HG02759 (cell line): ENCODE data around the gene RPL19.

Source experiments
- ATAC-seq: cut with Tn5 transposase; IDR thresholded peaks from one replicate; pipeline ENCODE4 v1.9.1; 2021; ENCODE audit warnings: mild to moderate bottlenecking, moderate library complexity; ENCODE audit not compliant: unreplicated experiment

RPL19 gene

DNA sequence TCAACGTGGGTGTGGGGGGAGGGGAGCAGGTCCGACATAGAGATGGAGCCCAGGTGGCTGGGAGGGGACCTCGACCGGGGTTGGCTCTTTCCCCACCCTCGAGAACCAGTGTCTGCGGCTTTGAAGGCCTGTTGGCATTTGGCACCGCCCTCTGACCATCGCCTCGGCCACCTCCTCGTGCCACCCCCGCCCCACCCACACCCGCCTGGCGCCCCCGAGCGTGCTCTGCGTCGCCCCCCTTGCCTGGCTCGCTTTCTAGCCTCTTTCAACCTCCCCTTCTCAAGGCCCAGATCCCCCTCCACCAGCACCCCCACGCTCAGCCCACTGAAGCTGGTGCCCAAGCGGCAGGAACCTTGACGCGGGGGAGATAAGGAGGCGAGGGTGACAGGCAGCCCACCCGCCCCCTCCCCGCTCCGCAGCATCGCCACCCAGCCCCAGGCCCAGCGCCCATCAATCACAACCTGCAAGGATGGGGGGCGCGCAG lies 3.2 kb upstream of the RPL19 start:
- ATAC-seq, result no peak

DNA sequence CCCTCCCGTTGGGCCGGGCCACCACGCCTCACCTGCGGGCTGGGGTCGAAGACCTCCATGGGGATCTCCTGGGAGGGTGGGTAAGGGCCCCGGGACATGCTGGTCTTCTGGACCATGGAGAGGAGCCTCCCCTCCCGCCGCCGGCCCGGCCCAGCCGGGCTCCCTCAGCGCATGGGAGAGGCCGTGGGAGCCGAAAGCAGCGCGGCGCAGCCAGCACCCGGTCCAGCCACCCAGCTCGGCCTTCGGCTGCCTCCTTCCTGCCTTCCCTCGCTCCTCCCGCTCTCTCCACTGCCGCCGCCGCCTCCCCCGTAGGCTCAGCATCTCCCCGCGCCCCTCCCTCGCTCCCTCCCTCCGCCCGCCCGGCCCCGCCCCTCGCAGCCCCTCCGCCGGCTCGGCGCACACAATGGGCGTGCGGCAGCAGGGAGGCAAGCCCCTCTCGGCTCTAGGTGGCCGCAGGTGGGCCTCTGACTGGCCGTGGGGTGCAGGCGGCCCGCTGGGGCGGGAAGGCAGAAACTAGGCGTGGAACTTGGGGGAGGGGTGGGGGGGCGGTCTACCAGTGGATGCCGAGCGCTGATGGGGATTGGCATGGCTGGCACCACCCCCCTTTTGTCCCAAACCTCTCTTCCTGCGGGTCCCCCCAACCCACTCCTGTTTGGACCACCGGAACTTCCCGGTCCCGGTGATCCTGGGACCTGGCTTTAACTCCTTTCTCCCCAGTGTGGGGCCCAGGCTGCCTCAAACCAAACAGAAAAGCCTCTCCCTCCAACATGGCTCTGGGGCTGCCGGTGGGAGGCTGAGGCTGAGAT lies 2.5 kb upstream of the RPL19 start, which contains the start of gene CACNB1:
CACNB1 (minus strand) TSS at position 290 of the 806 bp plus-strand sequence; CDS start at position 116, 174 bp downstream.
- ATAC-seq, result peak; percentile 42

DNA sequence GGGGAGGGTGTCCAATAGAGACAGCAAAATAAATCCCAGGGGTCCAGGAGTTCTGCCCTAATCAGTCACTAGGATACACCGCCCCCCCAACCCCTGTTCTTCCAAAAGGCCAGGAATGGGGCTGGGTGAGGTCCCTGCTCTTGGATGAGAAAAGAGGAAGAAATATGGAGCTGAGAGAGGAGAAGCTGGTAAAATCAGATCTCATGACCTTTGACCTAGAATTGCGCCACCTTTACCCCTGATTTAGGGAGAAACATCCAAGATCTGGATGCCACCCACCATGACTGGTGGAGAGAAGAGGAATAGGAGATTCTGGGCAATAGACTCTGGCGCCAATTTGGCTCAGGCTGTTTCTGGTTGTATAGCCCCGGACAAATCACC lies 1.9 kb upstream of the RPL19 start:
- ATAC-seq, result no peak

DNA sequence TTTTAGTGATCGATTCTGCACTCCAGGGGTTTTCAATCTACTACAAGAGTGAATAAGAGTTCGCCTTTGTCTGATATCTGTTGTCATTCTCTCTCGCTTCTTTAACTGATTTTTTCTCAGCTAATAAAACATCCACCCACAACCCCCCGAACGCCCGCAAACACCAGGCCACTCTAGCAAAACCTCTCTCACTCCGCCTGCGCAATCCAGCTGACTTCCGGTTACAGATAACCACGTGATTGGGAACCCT lies 338 bp upstream of the RPL19 start:
- peak; percentile 62 for ATAC-seq

DNA sequence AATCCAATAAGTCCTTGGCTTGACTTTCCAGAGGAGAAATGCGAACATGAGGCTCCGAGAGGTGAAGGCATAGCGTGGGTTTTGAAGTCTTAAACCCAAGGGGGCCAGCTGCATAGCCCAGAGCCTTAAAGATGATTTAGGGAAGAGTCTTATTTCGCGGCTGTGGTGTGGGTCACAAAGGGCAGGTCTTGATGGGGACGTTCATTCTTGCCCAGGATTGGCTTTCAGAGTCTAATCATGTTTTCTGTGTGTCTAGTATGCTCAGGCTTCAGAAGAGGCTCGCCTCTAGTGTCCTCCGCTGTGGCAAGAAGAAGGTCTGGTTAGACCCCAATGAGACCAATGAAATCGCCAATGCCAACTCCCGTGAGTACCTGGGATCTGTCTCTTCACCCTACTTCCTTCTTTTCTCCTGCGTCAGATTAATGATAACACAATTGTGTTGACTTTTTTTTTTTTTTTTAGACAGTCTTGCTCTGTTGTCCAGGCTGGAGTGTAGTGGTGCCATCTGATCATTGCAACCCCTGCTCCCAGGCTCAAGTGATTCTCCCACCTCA lies 951 bp downstream of the RPL19 start:
- no peak for ATAC-seq

DNA sequence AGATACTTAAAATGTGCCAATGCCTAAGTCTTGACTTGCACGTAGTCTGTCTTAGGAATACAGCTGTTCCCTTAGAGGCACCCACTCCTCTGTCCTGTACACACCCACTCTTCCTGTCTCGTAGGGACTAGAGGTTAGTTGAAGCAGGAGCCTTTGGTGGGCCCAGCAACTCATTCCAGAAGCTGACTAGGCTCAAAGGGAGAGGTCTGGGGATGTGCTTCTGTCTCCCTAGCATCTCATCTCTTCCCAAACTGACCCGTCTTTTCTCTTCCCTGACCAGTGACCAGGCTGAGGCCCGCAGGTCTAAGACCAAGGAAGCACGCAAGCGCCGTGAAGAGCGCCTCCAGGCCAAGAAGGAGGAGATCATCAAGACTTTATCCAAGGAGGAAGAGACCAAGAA lies 4.2 kb downstream of the RPL19 start:
- ATAC-seq, result no peak

DNA sequence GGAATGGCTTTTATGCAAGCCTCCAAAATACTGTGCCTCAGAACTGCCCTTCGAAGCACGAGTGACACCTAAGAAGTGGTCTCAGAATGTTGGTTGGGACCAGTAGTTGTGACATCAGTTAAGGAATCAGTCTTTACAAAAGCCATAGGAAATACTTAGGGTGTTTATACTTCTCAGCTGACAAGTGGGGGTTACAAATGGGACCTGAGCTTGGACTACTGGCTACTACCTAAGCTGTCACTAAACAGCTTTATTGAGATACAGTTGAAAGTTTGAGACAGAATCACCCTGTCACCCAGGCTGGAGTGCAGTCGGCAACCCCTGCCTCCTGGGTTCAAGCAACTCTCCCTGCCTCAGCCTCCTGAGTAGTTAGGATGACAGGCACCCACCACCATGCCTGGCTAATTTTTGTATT lies 5.0 kb downstream of the RPL19 start:
- no peak for ATAC-seq

DNA sequence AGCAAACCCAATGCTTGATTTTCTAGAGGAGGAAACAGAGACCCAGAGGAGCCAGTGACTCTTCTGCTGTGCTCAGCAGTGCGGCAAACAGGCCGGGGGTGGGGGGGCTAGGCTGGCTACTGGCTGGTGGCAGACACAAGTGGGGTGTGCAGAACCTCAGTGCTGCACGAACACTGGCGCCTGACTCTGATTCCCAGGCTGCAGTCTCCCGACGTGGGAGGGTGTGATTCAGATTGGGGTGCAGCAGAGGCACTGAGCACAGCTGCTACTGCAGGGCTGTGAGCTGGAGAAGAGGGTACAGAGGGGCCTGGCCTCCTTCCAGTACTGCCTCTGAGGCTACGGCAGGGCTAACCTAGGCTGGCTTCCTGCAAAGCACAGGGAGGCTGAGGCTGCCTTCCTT lies 8.1 kb downstream of the RPL19 start:
- no peak for ATAC-seq

DNA sequence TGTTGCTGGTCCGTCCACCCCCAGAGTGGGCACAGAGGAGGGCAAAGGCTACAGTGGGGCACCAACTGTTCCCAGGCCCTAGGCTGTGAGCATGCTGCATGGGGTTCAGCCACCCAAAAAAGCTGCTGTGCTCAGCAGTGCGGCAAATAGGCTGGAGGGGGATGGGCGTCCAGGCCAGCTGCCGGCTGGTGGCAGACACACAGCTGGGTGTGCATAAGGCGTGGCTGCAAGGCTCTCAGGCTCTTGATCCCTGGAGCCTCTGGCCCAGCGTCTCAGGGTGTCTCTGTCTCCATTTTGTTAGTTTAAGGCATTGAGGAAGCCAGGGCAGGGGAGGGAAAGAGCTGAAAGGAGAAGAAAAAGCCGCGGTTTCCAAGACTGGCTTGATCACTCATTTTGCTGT lies 8.8 kb downstream of the RPL19 start:
- peak; percentile 51 for ATAC-seq

DNA sequence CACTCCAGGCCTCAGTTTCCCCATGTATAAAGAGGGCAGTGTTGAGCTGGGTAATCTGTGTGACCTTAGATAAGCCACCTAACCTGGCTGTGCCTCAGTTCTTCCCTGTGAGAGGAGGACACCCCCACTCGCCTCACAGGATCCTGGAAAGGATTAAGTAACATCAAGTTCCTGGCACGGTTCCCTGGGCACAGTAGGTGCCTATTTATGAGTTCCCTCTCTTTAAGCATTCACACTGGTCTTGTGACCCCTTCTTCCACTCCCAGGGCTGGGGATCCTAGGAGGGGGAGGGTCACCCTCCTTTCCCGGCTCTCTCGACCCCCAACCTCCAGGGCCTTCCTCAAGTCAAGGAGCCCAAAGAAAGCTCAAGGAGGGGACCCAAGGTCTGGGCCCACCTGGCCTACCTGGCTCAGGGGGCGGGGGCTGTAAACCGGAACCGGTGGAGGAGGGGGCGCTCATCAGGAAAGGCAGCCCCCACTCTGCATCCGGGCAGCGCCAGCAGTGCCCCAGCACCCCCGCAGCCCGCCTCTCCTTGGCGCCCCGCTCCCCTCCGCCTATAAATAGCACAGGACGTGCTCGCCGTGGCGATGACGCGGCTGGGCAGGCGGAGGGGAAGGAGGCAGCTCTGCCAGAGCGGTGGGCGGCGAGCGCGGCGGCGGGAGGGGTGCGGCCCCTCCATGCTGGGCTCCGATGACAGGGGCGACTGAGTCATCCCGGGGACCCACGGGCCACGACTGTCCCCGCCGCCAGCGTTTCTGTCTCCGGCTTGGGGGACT lies 9.4 kb downstream of the RPL19 start:
- ATAC-seq, result no peak

DNA sequence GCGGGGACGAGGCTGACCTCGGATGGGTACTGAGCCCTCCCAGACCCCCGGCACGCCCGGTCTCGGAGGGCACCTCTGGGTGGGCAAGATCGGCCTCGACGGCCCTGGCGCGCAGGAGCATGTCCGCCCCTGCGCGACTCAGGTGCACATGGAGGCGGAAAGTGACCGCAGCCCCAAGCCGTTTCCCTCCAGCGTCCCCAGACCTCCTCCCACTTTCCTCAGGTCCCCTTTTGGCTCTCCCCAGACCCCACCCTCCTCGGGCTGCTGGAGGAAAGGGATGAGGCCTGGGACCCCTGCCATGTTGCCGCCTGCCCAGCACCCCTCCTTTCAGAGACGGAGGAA lies 10.0 kb downstream of the RPL19 start:
- ATAC-seq, result no peak

DNA sequence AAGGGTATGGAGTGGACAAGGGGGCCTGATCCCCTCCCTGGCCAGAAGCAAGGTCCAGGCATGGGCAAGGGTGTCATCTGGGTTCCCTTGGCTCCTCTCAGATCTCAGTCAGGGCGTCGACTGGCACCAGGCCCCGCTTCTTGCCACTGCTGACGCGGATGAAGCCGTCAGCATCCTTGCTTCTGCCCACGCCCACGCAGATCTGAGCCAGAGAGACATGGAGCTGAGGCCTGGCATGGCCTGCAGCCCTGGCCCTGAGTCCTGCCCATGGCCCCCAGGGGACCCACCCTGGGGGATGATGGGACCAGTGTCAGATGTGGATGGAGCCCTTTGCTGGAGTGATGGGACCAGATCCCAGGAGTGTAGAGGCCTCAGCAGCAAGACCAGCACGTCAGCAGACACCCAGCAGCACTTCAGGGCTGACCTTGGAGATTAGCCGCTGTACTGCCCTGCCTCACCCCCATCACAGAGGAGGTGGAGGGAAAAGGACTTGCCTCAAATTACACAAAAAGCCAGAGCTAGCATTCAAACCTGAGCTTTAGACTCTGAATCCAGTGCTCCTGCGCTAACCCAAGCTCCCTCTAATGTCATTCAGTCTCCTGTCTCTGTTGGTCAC lies 12.2 kb downstream of the RPL19 start:
- no peak for ATAC-seq

DNA sequence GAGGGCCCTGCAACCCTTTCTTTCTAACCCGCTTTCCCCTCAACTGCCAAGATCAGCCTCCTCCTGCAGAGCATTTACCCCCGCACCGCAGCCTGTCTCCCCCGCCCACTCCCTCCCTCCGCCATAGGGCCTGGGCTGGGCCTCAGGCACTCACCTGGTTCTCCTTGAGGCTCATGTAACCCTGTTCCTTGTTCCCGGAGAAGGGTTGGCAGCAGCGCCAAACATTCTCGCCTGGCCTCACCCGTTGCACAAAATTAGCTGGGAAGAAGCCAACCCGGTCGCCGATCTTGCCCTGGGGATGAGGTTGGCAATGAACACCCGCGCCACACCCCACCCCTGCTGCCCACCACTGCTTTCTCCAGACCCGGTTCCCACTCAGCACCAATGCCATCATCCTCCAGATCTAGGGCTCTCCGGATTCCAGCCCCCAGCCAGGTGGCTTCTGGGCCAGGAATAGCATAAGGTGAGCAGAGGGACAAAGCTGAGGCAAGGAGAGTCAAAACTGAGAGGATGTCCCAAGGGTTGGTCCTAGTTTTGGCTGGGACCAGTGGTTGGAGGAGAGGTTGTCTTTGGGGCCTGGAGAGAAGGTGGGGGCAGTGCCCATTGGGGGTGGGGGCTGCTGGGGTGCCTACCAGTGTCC lies 12.9 kb downstream of the RPL19 start:
- no peak for ATAC-seq

DNA sequence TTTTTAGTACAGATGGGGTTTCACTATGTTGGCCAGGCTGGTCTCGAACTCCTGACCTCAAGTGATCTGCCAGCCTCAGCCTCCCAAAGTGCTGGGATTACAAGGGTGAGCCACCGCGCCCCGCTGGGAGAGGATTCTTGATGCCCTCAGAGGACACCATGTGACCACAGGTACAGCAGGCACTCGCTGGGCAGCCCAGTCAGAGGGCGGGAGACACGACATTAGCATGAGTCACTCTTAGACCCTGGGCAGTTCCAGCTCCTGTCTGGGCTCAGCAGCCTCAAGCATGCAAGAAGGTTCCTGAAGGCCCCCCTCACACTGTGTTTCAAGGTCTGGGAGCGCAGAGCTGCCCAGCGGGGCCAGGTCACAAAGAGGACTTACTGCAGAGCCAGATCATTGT lies 13.8 kb downstream of the RPL19 start:
- ATAC-seq, result no peak

DNA sequence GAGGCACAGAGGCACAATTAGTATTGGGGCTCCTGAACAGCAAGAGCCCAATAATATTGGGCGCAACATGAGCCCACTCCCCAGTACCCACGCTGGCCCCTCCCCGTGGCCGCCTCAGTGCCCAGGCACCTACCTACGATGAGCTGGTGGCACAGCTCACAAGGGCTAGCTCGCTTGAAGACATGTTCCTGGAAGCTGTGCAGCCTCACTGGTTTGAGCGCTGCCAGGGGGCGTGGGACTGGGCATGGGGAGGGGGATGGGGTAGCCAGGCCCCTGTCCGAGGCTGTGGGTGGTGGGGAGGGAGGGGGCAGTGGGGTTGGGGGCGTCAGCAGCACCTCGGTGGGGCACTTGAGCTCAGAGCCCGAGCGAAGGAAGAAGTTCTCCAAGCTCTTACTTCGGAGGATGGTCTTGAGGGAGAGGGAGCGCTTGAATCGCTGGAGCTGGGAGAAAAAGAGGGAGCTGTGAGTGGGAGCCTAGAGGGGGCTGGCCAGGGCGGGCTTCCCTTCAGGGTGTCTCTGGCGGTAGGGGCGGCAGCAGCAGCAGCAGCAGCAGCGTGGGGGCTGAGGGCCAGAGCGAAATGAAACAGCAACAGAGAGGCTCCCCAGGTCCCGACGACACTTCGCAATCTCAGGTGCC lies 17.8 kb downstream of the RPL19 start:
- ATAC-seq, result no peak

DNA sequence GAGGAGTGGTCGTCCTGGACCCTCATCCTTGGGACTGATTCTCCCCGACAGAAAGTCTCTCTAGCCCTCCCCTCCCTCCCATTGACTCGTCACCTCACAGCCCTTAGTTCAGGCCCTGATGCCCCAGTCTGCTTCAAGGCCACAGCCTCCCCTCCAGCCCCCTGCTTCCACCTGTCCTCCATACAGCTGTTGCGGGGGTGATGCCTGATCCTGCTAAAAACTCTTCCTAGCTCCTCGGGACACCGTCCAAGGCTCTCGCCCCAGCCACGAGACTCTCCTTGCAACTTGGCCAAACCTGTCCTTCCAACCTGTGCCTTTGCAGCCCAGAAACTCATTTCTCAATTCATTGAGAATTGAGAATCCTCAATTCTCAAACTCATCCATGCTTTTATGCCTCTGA lies 18.8 kb downstream of the RPL19 start:
- no peak for ATAC-seq

DNA sequence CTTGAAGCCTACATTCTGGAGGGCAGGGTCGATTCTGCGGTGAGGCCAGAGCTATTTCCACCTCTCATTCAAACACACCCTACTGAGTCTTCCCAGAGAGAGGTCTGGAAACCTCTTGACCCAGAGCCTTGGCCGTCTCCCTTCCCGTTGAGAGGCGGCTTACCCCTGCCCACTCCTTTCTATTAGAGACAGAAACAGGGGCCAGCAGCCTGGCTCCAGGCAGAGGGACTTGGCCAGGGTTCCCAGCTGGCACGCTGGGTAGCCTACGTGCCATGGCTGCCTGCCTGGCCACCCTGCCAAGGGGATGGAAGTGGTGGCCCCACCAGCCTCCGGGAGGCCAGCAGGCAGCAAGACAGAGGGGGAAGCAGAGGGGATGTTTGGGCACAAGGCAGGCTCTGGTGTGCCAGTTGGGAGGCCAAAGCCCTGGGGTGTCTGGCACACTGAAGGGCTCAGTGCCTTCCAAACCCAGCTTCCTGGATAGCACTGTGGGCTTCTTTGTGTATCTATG lies 19.6 kb downstream of the RPL19 start:
- no peak for ATAC-seq

DNA sequence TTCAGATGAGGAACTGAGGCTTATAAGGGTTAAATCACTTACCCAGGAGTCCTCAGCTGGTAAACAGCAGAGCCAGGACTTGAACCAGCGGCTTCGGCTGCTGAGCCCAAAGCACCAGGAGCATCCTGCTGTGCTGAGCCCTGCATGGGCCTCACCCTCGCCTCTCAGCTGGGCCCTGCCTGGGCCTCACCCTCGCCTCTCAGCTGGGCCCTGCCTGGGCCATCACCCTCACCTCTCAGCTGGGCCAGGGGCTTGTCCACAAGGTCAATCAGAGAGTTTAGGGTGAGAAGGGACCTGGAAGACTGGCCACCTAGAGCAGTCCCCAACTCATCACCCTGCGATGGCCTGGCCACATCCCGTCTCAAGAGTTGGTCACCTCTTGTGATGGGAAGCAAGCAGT lies 21.5 kb downstream of the RPL19 start:
- no peak for ATAC-seq

DNA sequence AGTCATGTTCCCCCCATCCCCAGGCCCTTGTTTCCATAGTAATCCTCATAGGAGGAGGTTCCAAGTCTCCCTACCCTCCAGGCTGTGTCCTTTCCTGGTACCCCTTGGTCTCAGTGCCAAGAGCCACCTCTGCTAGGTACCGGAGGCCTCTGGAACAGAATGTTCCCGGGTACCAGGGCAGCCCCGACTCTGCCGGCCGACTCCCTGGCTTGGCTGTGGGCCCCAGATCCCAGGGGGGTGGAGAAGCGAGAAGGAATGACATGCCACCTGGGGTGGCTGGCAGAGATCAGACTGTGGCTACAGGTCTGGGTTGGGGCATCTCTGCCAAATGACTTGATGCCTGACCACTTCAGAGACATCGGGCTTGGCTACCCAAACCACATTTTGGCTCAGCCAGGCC lies 22.1 kb downstream of the RPL19 start:
- no peak for ATAC-seq
